RWPE1 (cell line): ENCODE data around the gene AGXT.

ENCODE experiments used
- CTCF ChIA-PET: fragments of 350-600 bp; sonication (Branson Sonifier 250); formaldehyde crosslinking; extraction: SDS; loops from one replicate; lab custom pipeline; 2021; lab: Yijun Ruan, JAX
- POLR2A ChIA-PET: fragments of 400-600 bp; formaldehyde crosslinking; extraction: SDS; loops from one replicate; lab custom pipeline; 2020; ENCODE audit warnings: antibody characterized with exemption; ENCODE audit not compliant: low non-redundant PET; lab: Yijun Ruan, JAX
- DNase-seq: peaks from one replicate; pipeline ENCODE4 v3.0.0; 2012; ENCODE audit warnings: low spot score
- H3K27ac ChIP-seq: fragments of 450-650 bp; 2 replicates; pipeline ENCODE4 v1.5.1; 2017
- CTCF ChIP-seq: fragments of 450-650 bp; conservative IDR thresholded peaks from 2 replicates; pipeline ENCODE4 v1.5.1; 2017; ENCODE audit warnings: low read depth, mild to moderate bottlenecking

The AGXT gene

GRCh38 chr2:240833724-240834285, 34.8 kb upstream of the AGXT start:
- CTCF ChIA-PET = interaction anchor here (0.5 to 1.1 kb wide), 3 partner anchors 17 to 1742 kb away, joined by 3 read pairs; no protein-coding TSS in a partner anchor
- POLR2A ChIA-PET = no interaction called here

GRCh38 chr2:240834377-240834975, 34.1 kb upstream of the AGXT start:
- CTCF ChIA-PET = interaction anchor here (0.6 to 1.1 kb wide), 2 partner anchors 16 to 1256 kb away, joined by 3 to 9 read pairs; no protein-coding TSS in a partner anchor
- H3K27ac ChIP-seq = no peak overlapping the region
- POLR2A ChIA-PET = no interaction called here
- TF ChIP-seq CTCF = no peak
- no peak for DNase-seq

More at GRCh38 chr2:240833724-240834285, 34.8 kb upstream of the AGXT start:
- TF ChIP-seq CTCF = no peak
- no peak for DNase-seq
- no peak overlapping the region for H3K27ac ChIP-seq

- no peak for DNase-seq
- no peak for TF ChIP-seq CTCF
- ChIA-PET CTCF (interaction anchor here (1.3 kb wide), 1 partner anchor 15 kb away, joined by 7 read pairs; no protein-coding TSS in a partner anchor), POLR2A (no interaction called here)
- H3K27ac ChIP-seq = no peak overlapping the region
Measured at GRCh38 chr2:240835528-240835927, 33.1 kb upstream of the AGXT start.

- no peak overlapping the region for H3K27ac ChIP-seq
- TF ChIP-seq CTCF = no peak
- no peak for DNase-seq
- ChIA-PET CTCF (interaction anchor here (0.6 to 1.3 kb wide), 2 partner anchors 14 to 40 kb away, joined by 3 to 7 read pairs; no protein-coding TSS in a partner anchor), POLR2A (no interaction called here)
Measured at GRCh38 chr2:240836781-240837467, 31.7 kb upstream of the AGXT start.

- ChIA-PET POLR2A (interaction anchor here (0.6 kb wide), 1 partner anchor 195 kb away, joined by 3 read pairs; no protein-coding TSS in a partner anchor), CTCF (no interaction called here)
- no peak for DNase-seq
- no peak overlapping the region for H3K27ac ChIP-seq
- TF ChIP-seq CTCF = no peak
Measured at GRCh38 chr2:240837621-240838020, 31.0 kb upstream of the AGXT start.
